C4-2B (cell line): Measurements from ENCODE around the gene RIMKLA.

Experiments used
- CTCF ChIP-seq: fragments of 450-650 bp; conservative IDR thresholded peaks from 2 replicates; pipeline ENCODE4 v1.5.1; 2017; ENCODE audit warnings: mild to moderate bottlenecking
- ZFX ChIP-seq: fragments of 450-650 bp; IDR thresholded peaks from 2 replicates; pipeline ENCODE4 v1.6.1; 2017

- TF ChIP-seq CTCF, result no peak
- no peak for TF ChIP-seq ZFX
Observed at GRCh38 chr1:42386051-42386450, 5.5 kb downstream of the RIMKLA start.
